CD4-positive, alpha-beta T cell treated with Interleukin-15 for 1 hour (primary cell): ENCODE data around the gene TSPOAP1.

Experiments
- DNase-seq: peaks from one replicate; pipeline ENCODE4 v3.0.0-alpha.2; 2020

TSPOAP1 gene

DNA sequence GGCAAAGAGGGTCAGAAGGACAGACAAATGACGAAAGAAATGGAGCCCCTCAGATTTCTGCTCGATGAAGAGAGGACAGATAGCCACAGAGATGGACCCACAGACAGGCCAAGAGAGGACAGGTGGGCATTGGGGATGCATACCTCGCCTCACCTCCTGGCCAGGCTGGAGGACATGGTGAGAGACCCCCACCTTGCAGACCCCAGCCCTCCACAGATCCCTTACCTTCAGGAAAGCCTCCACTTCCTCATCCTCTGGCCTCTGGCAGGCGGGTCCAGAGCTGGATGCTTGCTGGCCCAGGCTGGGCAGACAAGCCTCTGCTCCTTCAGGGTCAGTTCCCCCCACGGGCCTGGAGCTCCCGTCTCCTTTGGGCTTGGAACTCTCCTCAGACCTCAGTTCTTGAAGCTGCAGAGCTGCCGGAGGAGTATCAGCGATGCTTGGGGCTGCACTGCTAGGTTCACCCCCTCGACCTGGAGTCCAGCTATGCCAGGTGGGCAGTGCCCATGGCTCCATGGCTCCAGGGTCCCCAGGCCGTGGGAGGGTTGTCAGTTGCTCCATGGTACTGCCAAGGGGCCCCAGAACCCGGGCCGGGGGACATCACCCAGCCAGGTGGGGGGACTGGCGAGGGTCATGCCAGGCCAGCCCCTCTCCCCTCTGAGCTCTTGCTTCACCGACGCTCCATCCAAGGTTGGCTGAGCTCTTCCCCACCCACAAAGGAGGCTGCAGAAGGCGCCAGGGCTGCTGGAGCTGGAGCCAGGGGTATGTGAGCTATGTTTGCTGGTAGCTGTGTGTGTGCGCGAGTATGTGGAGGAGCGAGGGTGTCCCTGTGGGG, 1.0 kb downstream of the TSPOAP1 start:
- DNase-seq: no peak

DNA sequence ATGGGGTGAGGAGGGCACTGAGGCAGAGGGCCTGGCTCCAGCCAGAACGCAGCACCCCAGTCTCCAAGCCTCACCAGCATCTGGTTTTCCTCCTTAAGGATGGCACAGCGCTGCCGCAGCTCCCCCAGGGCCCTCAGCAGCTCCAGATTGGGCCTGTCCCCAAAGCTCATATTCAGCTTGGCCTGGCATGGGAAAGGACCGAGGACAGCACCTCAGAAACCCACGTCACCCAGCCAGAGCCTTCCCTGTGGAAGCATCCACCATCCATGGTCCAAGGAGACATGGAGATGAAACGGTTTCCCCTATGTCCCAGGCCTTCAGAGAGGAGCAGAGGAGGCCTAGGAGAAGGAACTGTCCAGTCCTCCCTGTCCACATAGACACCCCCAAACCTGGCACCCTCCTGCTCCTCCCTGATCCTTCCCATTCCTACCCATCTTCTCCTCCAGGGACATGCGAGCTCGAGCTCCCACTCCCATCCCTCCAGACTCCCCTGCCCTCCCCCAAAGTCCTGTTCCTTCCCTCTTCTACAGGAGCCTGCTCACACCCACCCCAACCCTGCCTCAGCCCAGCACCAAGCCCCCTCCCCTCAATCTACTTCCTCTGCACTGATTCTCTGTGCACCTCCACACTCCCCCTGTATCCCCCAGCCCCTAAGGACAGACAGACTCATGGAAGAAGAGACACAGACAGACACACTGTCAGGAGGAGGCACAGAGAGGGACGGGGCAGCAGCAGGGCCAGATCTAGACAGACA, 1.8 kb downstream of the TSPOAP1 start:
- no peak for DNase-seq

DNA sequence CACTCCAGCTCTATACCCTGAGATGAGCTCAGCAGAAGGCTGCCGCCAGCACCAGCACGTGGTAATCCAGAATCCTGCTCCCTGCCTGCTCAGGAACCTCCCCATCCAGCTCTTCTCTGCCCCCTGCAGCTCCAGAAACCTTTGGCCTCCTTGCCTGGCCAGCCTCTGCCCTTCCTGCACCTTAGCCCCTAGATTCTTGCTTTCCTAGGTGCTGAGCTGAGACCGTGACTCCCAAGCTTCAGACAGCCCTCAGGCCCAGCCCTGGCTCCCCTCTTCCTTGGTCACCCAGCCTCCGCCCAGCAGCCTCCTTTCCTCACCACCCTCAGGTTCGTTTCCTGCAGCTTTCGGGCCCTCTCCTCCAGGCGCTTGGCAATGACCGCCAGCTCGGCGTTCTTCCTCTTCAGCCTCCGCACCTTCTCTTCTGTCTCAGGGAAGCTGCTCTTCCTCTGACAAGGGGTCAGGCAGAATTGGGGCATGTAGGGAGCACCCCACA, 2.6 kb downstream of the TSPOAP1 start:
- no peak for DNase-seq

DNA sequence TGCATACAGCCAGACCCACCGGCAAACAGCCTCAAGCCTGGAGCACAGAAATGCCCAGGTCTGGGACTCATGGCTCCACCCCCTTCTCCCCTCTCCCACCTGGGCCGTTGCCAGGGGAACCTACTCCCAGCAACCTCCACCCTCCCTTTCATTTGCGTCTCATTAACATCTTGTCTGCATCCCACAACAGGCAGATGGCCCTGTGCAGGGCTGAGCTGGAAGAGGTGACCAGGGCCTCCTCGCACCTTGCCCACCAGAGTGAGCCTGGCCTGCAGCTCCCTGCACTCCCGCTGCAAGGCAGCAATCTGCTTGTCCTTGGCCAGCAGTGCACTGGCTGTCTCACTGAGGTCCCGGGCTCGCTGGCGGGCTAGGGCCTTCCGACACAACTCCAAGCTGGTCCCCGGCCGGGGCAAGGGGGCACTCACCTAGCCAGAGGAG, 3.3 kb downstream of the TSPOAP1 start:
- DNase-seq: no peak

DNA sequence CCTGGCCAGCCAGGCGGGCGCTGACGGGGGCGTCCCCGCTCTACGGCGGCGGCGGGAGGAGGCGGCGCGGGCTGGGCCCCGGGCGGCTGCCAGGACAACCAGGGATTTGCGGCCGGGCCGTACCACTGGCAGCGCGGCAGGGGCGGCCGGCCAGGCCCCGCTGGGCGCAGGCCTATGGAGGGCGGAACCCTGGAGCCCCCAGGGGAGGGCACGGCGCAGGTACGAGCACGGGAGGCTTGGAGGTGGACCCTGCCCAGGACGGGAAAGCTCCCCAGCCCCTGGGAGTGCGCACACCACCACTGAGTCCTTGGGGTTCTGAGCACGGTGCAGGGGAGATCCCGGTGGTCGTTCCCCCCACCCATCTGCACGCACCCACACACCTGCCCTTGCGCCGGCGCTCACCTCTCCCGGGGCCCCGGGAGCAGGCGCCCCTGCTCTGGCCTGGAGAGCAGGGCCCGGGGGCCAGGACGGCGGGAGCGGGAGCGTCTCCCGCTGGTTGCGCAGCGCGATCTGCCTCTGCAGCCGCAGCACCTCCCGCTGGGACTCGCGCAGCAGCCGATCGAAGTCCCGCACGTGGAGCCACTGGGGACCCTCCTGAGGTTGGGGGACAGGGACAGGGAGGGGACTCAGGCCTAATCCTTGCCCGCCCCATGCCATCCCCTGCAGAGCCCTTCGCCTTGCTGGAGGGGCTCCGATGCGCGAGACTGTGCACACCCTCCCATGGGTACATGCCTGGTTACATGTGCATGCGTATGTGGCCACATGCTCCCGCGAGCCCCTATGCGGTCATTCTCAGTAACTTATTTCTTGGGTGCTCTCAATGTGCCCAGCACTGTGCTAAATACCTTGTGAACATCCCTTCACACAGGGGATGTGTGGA, 3.9 kb downstream of the TSPOAP1 start:
- DNase-seq: no peak

DNA sequence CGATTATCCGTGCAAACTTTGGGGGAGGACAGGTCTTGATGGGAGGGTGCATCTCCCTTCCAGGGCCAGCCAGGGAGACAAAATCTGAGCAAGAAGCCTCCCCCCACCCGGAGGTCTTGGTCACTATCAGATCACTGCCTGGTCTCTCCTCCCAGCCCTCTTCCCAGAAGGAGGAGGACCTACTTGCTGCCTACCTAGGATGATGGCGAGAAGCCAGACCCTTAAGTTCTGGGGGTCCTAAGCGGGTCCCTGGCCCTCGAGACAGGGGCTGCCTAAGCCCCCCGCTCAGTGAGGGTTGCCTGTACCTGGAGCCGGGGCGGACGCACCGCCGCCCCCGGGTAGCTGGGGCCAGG, 4.6 kb downstream of the TSPOAP1 start:
- DNase-seq: no peak

- DNase-seq: no peak
Observed at GRCh38 chr17:58323366-58324055, 5.1 kb downstream of the TSPOAP1 start.

DNA sequence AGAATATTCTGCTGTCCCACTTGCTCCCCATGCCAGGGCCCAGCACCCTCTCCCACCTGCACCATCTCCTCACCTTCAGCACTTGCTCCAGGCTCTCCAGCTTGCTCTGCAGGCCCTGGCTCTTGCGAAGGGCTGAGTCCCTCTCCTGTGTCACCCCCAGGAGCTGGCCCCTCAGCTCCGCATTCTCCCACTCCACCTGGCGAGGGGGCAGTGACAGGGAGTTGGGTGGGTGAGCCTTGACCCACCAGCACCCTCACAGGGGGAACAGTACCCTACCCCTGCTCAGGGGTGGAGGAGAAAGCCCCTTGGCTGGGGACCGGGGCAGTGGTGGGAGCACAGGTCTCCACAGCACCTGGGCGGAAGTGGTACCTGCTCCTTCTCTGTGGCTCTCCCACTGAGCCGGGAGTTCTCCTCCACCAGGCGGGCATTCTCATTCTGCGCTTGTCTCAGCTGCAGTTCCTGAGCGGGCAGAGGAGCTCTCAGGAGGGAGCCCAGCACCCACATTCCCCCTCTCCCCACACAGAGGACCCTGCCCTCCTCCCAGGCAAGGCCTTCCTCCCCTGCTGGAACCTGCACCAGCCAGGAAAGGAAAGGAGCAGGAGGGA, 5.9 kb downstream of the TSPOAP1 start:
- peak; percentile 14 for DNase-seq

- DNase-seq: no peak
Observed at GRCh38 chr17:58321571-58322525, 6.7 kb downstream of the TSPOAP1 start.

DNA sequence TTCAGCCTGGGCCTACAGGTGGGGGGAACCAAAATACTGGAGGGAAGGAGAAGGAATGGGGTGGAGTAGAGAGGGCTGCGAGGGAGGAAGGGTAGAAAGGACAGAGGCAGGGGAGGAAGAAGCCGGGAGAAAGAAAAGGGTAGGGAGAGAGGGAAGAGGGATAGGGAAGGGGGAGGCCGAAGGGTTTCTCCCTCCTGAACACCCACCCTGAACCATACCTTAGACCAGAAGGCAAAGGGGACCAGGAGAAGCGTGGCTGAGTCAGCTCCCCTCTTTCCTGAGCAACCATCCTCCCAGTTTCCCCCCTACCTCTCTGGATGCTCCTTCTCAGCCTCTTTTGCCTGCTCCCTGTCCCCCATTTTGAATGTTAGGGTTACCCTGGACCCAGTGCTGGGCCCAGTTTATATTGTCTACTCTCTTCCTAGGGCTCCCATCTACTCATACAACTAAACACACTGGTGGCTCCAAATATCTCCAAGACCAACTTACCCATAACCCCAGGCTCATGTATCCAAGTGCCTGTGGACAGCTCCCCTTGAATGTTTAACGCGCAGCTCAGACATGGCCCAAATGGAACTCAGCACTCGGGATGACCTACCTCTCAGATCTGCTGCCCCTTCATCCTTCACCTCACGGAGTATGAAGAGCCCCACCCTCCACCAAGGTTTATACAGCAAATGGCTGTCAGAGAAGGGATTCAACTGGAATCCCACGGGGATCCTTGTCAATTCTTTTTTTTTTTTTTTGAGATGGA, 7.8 kb downstream of the TSPOAP1 start:
- DNase-seq: peak; percentile 11

DNA sequence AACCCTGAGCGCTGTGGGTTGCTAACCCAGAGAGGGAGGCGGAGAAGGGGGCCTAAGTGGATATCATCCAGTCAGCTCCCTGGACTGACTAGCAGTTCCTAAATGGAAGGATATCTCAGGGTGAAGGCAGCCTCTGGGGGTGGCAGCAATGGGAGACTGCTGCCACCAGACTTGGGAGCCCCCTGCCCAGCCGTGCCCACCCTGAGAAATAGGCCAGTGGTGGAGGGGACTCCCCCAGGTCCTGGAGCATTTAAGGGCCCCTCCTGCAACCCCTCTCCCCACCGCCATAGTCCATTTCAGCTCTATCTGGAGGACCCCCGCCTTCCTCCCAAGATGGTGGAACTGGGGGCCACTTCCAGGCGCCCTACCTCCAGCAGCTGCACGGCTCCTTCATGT, 8.4 kb downstream of the TSPOAP1 start:
- DNase-seq: no peak

GRCh38 chr17:58319173-58320162, 9.1 kb downstream of the TSPOAP1 start:
- no peak for DNase-seq

DNA sequence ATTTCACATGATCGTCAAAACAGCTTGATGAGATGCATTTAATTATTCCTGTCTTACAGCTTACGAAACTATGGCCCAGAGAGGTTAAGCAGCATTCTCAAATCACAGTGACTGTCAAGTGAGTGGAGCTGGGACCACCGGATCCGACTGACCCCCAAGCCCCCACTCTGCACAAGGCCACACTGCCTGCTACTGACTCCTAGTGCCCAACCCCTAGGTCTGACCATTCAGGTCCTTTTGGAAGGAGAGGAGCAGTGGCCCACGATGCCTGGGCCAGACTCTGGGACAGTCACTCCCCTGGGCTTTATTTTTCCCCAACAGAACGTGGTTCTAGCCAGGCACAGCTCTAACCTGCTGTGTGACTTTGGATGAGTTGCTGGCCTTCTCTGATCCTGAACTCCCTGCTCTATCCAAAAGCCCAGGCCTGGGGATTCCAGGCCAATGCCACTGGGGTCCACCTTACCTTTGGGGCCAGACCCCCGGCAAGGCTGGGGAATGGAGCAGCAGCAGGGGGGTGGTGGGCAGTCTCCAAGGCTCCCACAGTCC, 9.9 kb downstream of the TSPOAP1 start:
- DNase-seq: no peak

DNA sequence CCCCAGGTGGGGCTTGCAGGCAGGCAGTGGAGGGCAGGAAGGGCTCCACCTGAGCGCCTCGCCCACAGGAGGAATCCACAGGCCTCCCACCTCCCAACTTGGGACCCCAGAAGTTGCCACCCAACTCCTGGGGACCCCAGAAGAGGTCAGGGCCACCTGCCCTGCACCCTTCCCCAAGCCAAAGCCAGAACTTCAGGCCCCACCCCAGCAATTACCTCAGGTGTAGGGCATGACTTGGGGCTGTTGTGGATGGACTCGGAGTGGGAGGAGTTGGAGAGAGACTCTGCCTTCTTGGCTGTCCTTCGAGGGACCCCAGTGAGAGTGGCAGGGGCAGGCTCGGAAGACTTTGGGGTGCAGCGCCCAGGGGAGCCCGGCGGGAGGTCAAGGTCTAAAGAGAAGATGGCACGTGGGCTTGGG, 10.5 kb downstream of the TSPOAP1 start:
- DNase-seq: no peak

- peak; percentile 83 for DNase-seq
Observed at GRCh38 chr17:58317421-58318064, 11.1 kb downstream of the TSPOAP1 start.

GRCh38 chr17:58316260-58316960, 12.2 kb downstream of the TSPOAP1 start:
- DNase-seq: no peak

DNA sequence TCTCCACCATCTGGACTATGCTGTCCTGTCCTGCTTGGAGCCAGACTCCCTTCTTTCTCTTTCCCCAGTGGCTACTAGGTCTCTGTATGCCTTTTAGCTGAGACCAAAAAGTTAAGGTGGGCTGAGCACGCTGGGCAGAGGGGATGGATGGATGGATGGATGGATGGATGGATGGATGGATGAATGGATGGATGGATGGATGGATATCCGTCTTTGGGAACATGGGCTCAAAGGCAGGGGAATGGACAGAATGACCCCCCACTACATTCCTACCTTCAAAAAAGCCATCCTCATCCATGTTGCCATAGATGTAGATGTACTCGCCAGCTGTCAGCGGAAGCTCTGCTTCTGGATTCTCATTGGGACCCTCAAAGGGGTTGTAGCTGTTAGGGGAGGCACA, 12.8 kb downstream of the TSPOAP1 start:
- no peak for DNase-seq
